HEK293 (cell line): ENCODE results near the gene CRLF2.

Source experiments
- CTCF ChIA-PET: fragments of 350-600 bp; formaldehyde crosslinking; extraction: SDS; loops from one replicate; lab custom pipeline; 2021; ENCODE audit warnings: antibody characterized with exemption; lab: Yijun Ruan, JAX
- POLR2A ChIA-PET: fragments of 300-600 bp; formaldehyde crosslinking; extraction: SDS; loops from one replicate; lab custom pipeline; 2020; ENCODE audit warnings: antibody characterized with exemption, inconsistent platforms; lab: Yijun Ruan, JAX
- H3K27ac ChIP-seq: fragments of 200-500 bp; sonication (Bioruptor generic); 2 replicates; pipeline ENCODE4 v1.5.1; 2014; ENCODE audit warnings: low read depth, low read length, control low read depth, inconsistent platforms; ENCODE audit errors: extremely low read depth
- H3K36me3 ChIP-seq, 2 experiments: fragments of 200-500 bp in 1 of 2; sonication (Bioruptor generic) in 1 of 2; 1 replicate in 1 of 2; 2 replicates in 1 of 2; pipeline ENCODE4 v1.5.1; 2014 to 2017; ENCODE audit warnings: inconsistent platforms in 2 of 2, low read length in 2 of 2; ENCODE audit not compliant: control insufficient read depth in 2 of 2, insufficient read depth in 1 of 2
- H3K4me1 ChIP-seq: fragments of 200-500 bp; sonication (Bioruptor generic); 2 replicates; pipeline ENCODE4 v1.5.1; 2014; ENCODE audit warnings: mild to moderate bottlenecking, low read length, inconsistent platforms; ENCODE audit not compliant: control insufficient read depth, insufficient read depth
- H3K4me3 ChIP-seq: 2 replicates; pipeline ENCODE4 v1.5.1; 2011; ENCODE audit warnings: low read depth, mild to moderate bottlenecking, control low read depth, low read length, moderate library complexity
- H3K9me3 ChIP-seq: fragments of 200-500 bp; sonication (Bioruptor generic); 2 replicates; pipeline ENCODE4 v1.5.1; 2014; ENCODE audit warnings: low read depth, low read length, inconsistent platforms; ENCODE audit not compliant: control insufficient read depth, insufficient read depth
- BCL11A ChIP-seq: fragments of 450-650 bp; formaldehyde crosslinking; IDR thresholded peaks from 2 replicates; pipeline ENCODE4 v1.5.1; 2016; ENCODE audit warnings: low read depth, missing biosample characterization, missing genetic modification characterization
- GLIS2 ChIP-seq: fragments of 450-650 bp; formaldehyde crosslinking; IDR thresholded peaks from 2 replicates; pipeline ENCODE4 v1.5.1; 2016; ENCODE audit warnings: missing biosample characterization, missing genetic modification characterization
- HOXA7 ChIP-seq: sonication (generic); formaldehyde crosslinking; IDR thresholded peaks from 2 replicates; pipeline ENCODE4 v1.8.1; 2022; ENCODE audit warnings: missing genetic modification reagents, borderline replicate concordance
- PRDM1 ChIP-seq: fragments of 450-650 bp; formaldehyde crosslinking; IDR thresholded peaks from 2 replicates; pipeline ENCODE4; 2016; ENCODE audit warnings: missing biosample characterization, missing genetic modification characterization
- TCF7L2 ChIP-seq: IDR thresholded peaks from 2 replicates; pipeline ENCODE4 v1.6.1; 2011; ENCODE audit warnings: low read depth, mild to moderate bottlenecking, inconsistent platforms, low read length, moderate library complexity, borderline replicate concordance
- WT1 ChIP-seq: fragments of 450-650 bp; formaldehyde crosslinking; IDR thresholded peaks from 2 replicates; pipeline ENCODE4 v1.5.1; 2016; ENCODE audit warnings: missing biosample characterization, missing genetic modification characterization
- ZNF132 ChIP-seq: fragments of 450-650 bp; formaldehyde crosslinking; IDR thresholded peaks from 2 replicates; pipeline ENCODE4 v1.5.1; 2017; ENCODE audit warnings: missing biosample characterization, missing genetic modification characterization, borderline replicate concordance
- ZNF2 ChIP-seq: fragments of 450-650 bp; formaldehyde crosslinking; IDR thresholded peaks from 2 replicates; pipeline ENCODE4 v1.5.1; 2016; ENCODE audit warnings: missing biosample characterization, missing genetic modification characterization
- ZNF366 ChIP-seq: fragments of 450-650 bp; formaldehyde crosslinking; conservative IDR thresholded peaks from 2 replicates; pipeline ENCODE4 v1.5.1; 2016; ENCODE audit warnings: missing biosample characterization, missing genetic modification characterization
- ZNF423 ChIP-seq: fragments of 450-650 bp; formaldehyde crosslinking; IDR thresholded peaks from 2 replicates; pipeline ENCODE4 v1.5.1; 2016; ENCODE audit warnings: missing biosample characterization, missing genetic modification characterization
- ZNF473 ChIP-seq: fragments of 450-650 bp; formaldehyde crosslinking; IDR thresholded peaks from 2 replicates; pipeline ENCODE4 v1.5.1; 2017; ENCODE audit warnings: missing biosample characterization, missing genetic modification characterization
- ZNF658 ChIP-seq: fragments of 450-650 bp; formaldehyde crosslinking; IDR thresholded peaks from 2 replicates; pipeline ENCODE4; 2016; ENCODE audit warnings: missing biosample characterization, missing genetic modification characterization
- ZNF664 ChIP-seq: fragments of 450-650 bp; formaldehyde crosslinking; IDR thresholded peaks from 2 replicates; pipeline ENCODE4 v1.5.1; 2016; ENCODE audit warnings: missing biosample characterization, missing genetic modification characterization
- ZNF777 ChIP-seq: fragments of 450-650 bp; formaldehyde crosslinking; IDR thresholded peaks from 2 replicates; pipeline ENCODE4 v1.5.1; 2017; ENCODE audit warnings: missing biosample characterization, missing genetic modification characterization, borderline replicate concordance
- TF ChIP-seq, protein P1 (sequence below): fragments of 450-650 bp; formaldehyde crosslinking; IDR thresholded peaks from 2 replicates; pipeline ENCODE4 v1.5.1; 2016; ENCODE audit warnings: missing biosample characterization, missing genetic modification characterization
- TF ChIP-seq, protein P2 (sequence below): fragments of 450-650 bp; formaldehyde crosslinking; IDR thresholded peaks from 2 replicates; pipeline ENCODE4 v1.5.1; 2016; ENCODE audit warnings: missing biosample characterization, missing genetic modification characterization
- TF ChIP-seq, protein P3 (sequence below): fragments of 450-650 bp; formaldehyde crosslinking; IDR thresholded peaks from 2 replicates; pipeline ENCODE4 v1.5.1; 2016; ENCODE audit warnings: missing biosample characterization, missing genetic modification characterization

Gene CRLF2

DNA sequence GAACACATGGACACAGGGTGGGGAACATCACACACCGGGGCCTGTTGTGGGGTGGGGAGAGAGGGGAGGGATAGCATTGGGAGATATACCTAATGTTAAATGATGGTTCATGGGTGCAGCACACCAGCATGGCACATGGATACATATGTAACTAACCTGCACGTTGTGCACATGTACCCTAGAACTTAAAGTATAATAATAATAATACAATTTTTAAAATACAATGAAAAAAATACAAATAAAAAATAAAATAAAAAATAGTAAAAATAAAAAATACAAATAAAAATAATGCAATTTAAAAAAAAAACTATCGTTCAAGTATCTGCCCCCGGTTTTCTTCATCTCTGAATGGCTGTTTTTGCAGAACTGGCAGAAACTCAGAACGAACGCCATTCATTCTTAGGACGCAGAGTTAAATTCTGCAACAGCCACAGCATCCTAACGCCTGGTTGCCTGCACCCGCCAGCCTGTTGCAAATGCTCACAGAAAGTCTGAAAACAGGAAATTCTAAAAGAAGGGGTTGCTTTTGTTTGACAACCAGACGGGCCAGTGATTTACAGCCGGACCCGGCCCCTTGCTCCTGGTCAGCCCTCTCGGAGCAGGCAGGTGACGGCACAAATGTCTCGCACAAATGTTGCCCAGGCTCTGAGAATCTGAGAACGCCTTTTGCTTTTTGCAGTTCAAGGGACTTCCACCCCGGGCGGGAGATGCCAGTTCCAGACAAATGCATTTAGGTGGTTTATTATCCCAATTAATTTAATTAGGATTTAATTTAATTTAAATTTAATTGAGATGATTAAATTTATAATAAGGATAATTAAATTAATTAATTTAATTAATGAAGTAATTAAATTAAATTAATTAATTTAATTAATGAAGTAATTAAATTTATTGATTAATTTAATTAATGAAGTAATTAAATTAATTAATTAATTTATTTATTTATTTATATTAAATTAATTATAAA, 47.8 kb downstream of the CRLF2 start (continued):
- TF ChIP-seq, protein P1, sequence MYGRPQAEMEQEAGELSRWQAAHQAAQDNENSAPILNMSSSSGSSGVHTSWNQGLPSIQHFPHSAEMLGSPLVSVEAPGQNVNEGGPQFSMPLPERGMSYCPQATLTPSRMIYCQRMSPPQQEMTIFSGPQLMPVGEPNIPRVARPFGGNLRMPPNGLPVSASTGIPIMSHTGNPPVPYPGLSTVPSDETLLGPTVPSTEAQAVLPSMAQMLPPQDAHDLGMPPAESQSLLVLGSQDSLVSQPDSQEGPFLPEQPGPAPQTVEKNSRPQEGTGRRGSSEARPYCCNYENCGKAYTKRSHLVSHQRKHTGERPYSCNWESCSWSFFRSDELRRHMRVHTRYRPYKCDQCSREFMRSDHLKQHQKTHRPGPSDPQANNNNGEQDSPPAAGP (tag by site-specific recombination), result no peak
- TF ChIP-seq ZNF423 (tag by site-specific recombination) (no peak), GLIS2 (no peak), TCF7L2 (no peak)

DNA sequence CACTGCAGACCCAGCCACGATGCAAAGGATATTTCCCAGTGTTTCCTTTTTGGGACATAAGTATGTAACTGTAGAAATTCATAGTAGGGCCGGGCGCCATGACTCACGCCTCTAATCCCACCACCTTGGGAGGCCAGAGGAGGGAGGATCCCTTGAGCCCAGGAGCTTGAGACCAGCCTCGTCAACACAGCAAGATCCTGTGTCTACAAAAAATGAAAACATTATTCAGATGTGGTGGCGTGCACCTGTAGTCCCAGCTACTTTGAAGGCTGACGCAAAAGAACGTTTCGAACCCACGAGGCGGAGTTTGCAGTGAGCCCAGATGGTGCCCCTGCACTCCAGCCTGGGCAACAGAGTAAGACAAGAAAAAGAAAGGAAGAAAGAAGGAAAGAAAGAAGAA, 49.2 kb downstream of the CRLF2 start:
- TF ChIP-seq ZNF132 (tag by site-specific recombination), result no peak
- TF ChIP-seq ZNF2 (tag by site-specific recombination), result no peak
- TF ChIP-seq BCL11A, result no peak
- no peak for TF ChIP-seq ZNF777
- no peak for TF ChIP-seq ZNF473
- no peak for TF ChIP-seq ZNF658 (tag by site-specific recombination)
- TF ChIP-seq, protein P2, sequence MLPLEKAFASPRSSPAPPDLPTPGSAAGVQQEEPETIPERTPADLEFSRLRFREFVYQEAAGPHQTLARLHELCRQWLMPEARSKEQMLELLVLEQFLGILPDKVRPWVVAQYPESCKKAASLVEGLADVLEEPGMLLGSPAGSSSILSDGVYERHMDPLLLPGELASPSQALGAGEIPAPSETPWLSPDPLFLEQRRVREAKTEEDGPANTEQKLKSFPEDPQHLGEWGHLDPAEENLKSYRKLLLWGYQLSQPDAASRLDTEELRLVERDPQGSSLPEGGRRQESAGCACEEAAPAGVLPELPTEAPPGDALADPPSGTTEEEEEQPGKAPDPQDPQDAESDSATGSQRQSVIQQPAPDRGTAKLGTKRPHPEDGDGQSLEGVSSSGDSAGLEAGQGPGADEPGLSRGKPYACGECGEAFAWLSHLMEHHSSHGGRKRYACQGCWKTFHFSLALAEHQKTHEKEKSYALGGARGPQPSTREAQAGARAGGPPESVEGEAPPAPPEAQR, result no peak
- TF ChIP-seq WT1 (tag by site-specific recombination), result no peak
- TF ChIP-seq, protein P3, sequence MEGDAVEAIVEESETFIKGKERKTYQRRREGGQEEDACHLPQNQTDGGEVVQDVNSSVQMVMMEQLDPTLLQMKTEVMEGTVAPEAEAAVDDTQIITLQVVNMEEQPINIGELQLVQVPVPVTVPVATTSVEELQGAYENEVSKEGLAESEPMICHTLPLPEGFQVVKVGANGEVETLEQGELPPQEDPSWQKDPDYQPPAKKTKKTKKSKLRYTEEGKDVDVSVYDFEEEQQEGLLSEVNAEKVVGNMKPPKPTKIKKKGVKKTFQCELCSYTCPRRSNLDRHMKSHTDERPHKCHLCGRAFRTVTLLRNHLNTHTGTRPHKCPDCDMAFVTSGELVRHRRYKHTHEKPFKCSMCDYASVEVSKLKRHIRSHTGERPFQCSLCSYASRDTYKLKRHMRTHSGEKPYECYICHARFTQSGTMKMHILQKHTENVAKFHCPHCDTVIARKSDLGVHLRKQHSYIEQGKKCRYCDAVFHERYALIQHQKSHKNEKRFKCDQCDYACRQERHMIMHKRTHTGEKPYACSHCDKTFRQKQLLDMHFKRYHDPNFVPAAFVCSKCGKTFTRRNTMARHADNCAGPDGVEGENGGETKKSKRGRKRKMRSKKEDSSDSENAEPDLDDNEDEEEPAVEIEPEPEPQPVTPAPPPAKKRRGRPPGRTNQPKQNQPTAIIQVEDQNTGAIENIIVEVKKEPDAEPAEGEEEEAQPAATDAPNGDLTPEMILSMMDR, result no peak
- no peak for TF ChIP-seq ZNF664 (tag by site-specific recombination)
- Histone ChIP-seq H3K9me3 (no peaks in the 10 kb centered on the region), H3K4me1 (no peaks in the 10 kb centered on the region), H3K36me3 (no peaks in the 10 kb centered on the region), H3K4me3 (no peak overlapping the region), H3K27ac (no peak overlapping the region)
- ChIA-PET CTCF (no interaction called here), POLR2A (no interaction called here)

GRCh38 chrX:1162119-1162916, 50.1 kb downstream of the CRLF2 start:
- Histone ChIP-seq H3K27ac (no peak overlapping the region), H3K9me3 (no peaks in the 10 kb centered on the region), H3K36me3 (no peaks in the 10 kb centered on the region), H3K4me1 (no peaks in the 10 kb centered on the region), H3K4me3 (no peak overlapping the region)
- CTCF ChIA-PET, result no interaction called here
- POLR2A ChIA-PET, result no interaction called here
- no peak for TF ChIP-seq HOXA7 (CRISPR knock-in tag)
- TF ChIP-seq ZNF366 (tag by site-specific recombination), result peak; percentile 71
- peak; percentile 70; the same call in 1 of the 2 replicates for TF ChIP-seq PRDM1 (tag by site-specific recombination)
